HEK293 (cell line): ENCODE measurements around the gene SHLD2.
"Not testable (repeated sequence)": the region's sequence is repeated elsewhere in the genome, so short reads cannot be mapped to it uniquely, and the experiment has no call there.

Experiments used
- CTCF ChIA-PET: fragments of 350-600 bp; formaldehyde crosslinking; extraction: SDS; loops from one replicate; lab custom pipeline; 2021; ENCODE audit warnings: antibody characterized with exemption; lab: Yijun Ruan, JAX
- POLR2A ChIA-PET: fragments of 300-600 bp; formaldehyde crosslinking; extraction: SDS; loops from one replicate; lab custom pipeline; 2020; ENCODE audit warnings: antibody characterized with exemption, inconsistent platforms; lab: Yijun Ruan, JAX
- H3K27ac ChIP-seq: fragments of 200-500 bp; sonication (Bioruptor generic); 2 replicates; pipeline ENCODE4 v1.5.1; 2014; ENCODE audit warnings: low read depth, low read length, control low read depth, inconsistent platforms; ENCODE audit errors: extremely low read depth
- H3K36me3 ChIP-seq, 2 experiments: fragments of 200-500 bp in 1 of 2; sonication (Bioruptor generic) in 1 of 2; 1 replicate in 1 of 2; 2 replicates in 1 of 2; pipeline ENCODE4 v1.5.1; 2014 to 2017; ENCODE audit warnings: inconsistent platforms in 2 of 2, low read length in 2 of 2; ENCODE audit not compliant: control insufficient read depth in 2 of 2, insufficient read depth in 1 of 2
- H3K4me1 ChIP-seq: fragments of 200-500 bp; sonication (Bioruptor generic); 2 replicates; pipeline ENCODE4 v1.5.1; 2014; ENCODE audit warnings: mild to moderate bottlenecking, low read length, inconsistent platforms; ENCODE audit not compliant: control insufficient read depth, insufficient read depth
- H3K4me3 ChIP-seq: 2 replicates; pipeline ENCODE4 v1.5.1; 2011; ENCODE audit warnings: low read depth, mild to moderate bottlenecking, control low read depth, low read length, moderate library complexity
- H3K9me3 ChIP-seq: fragments of 200-500 bp; sonication (Bioruptor generic); 2 replicates; pipeline ENCODE4 v1.5.1; 2014; ENCODE audit warnings: low read depth, low read length, inconsistent platforms; ENCODE audit not compliant: control insufficient read depth, insufficient read depth
- TF ChIP-seq, protein P1 (sequence below): fragments of 450-650 bp; formaldehyde crosslinking; IDR thresholded peaks from 2 replicates; pipeline ENCODE4 v1.5.1; 2016; ENCODE audit warnings: missing biosample characterization, missing genetic modification characterization, low read depth

SHLD2 gene

GRCh38 chr10:87134440-87134839 lies 39.4 kb downstream of the SHLD2 start:
- H3K9me3 ChIP-seq, H3K36me3 ChIP-seq, POLR2A ChIA-PET, CTCF ChIA-PET, H3K4me1 ChIP-seq, H3K4me3 ChIP-seq, H3K27ac ChIP-seq: not testable (repeated sequence)

DNA sequence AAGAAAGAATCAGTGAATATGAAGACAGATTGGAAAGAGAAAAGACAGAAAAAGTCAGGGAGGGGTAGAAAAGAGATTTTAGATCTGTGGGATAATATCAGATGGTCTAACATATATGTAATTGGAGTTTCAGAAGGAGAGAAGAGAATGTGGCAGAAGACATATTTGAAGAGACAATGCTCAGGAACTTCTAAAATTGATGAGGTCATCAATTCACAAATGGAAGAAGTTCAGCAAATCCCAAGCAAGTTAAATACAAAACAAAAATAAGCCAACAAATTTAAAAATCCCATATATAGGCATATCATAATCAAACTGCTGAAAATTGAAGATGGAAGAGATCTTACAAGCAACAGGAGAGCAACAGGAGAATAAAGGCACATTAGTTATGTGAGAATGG lies 42.5 kb downstream of the SHLD2 start:
- H3K9me3 ChIP-seq, H3K4me1 ChIP-seq, CTCF ChIA-PET, H3K36me3 ChIP-seq, POLR2A ChIA-PET, H3K27ac ChIP-seq, H3K4me3 ChIP-seq: not testable (repeated sequence)
- TF ChIP-seq, protein P1, sequence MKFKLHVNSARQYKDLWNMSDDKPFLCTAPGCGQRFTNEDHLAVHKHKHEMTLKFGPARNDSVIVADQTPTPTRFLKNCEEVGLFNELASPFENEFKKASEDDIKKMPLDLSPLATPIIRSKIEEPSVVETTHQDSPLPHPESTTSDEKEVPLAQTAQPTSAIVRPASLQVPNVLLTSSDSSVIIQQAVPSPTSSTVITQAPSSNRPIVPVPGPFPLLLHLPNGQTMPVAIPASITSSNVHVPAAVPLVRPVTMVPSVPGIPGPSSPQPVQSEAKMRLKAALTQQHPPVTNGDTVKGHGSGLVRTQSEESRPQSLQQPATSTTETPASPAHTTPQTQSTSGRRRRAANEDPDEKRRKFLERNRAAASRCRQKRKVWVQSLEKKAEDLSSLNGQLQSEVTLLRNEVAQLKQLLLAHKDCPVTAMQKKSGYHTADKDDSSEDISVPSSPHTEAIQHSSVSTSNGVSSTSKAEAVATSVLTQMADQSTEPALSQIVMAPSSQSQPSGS (tag by site-specific recombination): 0 out of 2 replicates have a peak, but pooled peaks have one; percentile 24

DNA sequence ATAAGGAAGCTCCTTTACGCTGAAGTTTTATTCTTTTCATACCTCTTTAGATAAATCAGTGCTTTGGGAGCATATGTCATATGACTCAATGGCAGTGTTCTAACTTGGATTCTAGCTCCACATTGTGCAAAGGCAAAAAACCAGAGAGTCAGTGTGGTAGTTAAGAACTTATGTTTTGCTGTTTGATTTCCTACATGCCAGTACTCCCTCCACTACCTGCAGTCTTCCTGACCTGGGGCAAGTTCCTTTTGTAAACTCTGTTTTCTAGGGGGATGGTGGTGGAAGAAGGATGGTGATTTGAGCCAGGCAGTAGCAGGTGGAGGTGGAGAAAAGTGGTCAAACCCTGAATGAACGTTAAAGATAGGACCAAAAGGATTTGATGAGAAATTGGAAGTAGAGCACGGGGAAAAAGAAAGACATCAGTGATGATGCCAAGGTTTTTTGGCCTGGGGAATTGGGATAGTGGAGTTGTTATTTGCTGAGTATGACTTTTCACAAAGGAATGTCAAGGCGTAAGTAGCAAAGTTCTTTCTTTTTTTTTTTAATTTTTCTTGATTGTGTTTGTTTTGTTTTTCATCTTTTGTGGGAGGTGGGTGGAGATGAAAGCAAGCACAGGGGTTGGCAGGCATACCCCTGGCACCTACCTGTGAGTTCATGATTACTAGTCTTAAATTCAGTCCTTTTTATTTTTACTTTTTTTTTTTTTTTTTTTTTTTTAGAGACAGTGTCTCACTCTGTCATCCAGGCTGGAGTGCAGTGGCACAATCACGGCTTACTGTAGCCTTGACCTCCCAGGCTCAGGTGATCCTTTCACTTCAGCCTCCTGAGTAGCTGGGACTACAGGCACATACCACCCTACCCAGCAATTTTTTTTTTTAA lies 47.5 kb downstream of the SHLD2 start:
- H3K4me3 ChIP-seq, POLR2A ChIA-PET, CTCF ChIA-PET, H3K36me3 ChIP-seq, H3K9me3 ChIP-seq, H3K4me1 ChIP-seq, H3K27ac ChIP-seq: not testable (repeated sequence)

DNA sequence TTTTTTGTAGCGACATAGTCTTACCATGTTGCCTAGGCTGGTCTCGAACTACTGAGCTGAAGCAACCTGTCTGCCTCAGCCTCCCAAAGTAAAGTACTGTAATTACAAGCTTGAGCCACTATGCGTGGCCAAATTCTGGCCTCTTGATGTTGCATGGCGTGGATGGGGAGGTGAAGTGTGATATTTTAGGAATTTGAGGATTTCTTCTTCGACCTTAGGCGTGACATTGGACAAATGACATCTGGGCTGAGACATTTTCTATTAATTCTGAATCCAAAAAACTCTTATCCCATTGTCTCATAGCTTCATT lies 48.1 kb downstream of the SHLD2 start:
- H3K4me3 ChIP-seq, H3K9me3 ChIP-seq, POLR2A ChIA-PET, CTCF ChIA-PET, H3K36me3 ChIP-seq, H3K4me1 ChIP-seq, H3K27ac ChIP-seq: not testable (repeated sequence)

DNA sequence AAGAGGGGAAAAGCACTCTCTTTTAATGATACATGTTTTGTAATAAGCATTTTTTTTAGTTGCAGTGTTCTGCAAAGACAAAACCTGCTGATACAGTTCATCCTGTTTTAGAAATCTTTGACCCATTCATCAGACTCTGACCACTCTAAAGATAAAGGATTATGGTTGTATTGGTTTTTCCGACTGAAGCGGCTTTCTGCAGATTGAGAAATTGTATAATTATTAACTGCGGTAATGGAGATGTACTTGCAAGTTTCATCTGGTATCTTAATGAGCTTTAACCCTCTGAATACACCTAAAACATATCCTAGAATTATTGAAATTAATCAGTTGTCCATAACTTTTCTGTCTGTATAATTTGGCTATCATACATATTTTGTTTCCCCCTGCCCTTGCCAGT lies 50.6 kb downstream of the SHLD2 start:
- H3K9me3 ChIP-seq, H3K27ac ChIP-seq, H3K36me3 ChIP-seq, CTCF ChIA-PET, H3K4me1 ChIP-seq, H3K4me3 ChIP-seq, POLR2A ChIA-PET: not testable (repeated sequence)

- H3K4me1 ChIP-seq, H3K36me3 ChIP-seq, H3K4me3 ChIP-seq, H3K9me3 ChIP-seq, H3K27ac ChIP-seq, CTCF ChIA-PET, POLR2A ChIA-PET: not testable (repeated sequence)
These were observed 54.1 kb downstream of the SHLD2 start for GRCh38 chr10:87149020-87149609.

DNA sequence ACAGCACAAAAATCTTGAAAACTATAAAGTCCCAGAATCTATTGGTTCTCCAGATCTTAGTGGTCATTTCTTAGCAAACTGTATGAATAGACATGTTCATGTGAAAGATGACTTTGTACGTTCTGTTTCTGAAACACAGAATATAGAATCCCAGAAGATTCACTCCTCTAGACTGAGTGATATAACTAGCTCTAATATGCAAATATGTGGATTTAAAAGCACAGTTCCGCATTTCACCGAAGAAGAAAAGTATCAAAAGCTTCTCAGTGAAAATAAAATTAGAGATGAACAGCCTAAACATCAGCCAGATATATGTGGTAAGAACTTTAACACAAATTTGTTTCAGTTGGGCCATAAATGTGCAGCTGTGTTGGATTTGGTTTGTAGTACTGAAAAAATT lies 56.5 kb downstream of the SHLD2 start:
- H3K9me3 ChIP-seq, POLR2A ChIA-PET, H3K4me3 ChIP-seq, CTCF ChIA-PET, H3K36me3 ChIP-seq, H3K4me1 ChIP-seq, H3K27ac ChIP-seq: not testable (repeated sequence)

- CTCF ChIA-PET, H3K36me3 ChIP-seq, H3K9me3 ChIP-seq, H3K4me1 ChIP-seq, H3K27ac ChIP-seq, H3K4me3 ChIP-seq, POLR2A ChIA-PET: not testable (repeated sequence)
These were observed 61.8 kb downstream of the SHLD2 start for GRCh38 chr10:87156841-87157240.

DNA sequence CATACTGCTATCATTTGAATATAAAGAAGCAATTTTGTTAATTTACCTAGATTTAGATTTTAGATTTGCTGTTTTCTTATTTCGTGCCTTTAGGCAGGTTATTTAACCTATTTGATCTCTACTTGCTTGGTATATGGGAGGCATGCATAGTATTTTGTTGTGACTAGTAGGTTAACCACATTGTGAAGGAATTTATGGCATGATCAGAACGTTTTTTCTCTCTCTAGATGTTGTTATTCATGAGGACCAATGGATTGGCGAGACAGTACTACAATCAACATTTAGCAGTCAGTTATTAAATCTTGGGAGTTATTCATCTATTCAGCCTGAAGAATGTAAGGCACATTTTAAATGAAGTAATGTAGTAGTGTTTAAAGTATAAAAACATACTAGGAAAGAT lies 62.8 kb downstream of the SHLD2 start:
- H3K36me3 ChIP-seq, H3K9me3 ChIP-seq, H3K4me3 ChIP-seq, H3K4me1 ChIP-seq, H3K27ac ChIP-seq, POLR2A ChIA-PET, CTCF ChIA-PET: not testable (repeated sequence)

DNA sequence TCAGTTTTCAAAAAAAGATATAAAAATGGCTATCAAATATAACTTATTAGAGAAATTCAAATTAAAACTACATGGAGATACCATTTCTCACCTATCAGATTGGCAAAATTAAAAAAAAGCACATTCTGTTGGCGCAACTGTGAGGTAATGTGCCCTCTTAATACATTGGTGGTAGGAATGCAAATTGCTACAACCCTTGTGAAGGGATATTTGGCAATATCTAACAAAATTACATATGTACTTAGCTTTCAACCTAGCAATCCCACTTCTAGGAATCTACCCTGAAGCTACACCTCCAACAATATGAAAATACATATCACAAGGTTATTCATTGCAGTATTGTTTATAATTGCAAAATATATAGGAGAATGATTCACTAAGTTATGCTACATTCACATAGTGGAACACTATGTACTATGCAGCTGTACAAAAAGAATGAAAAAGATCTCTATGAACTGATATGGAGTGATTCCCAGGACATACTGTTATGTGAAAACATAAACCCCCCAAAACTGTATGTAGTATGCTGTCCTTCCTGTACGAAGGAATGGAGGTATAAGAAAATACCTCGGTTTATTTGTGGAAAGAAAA lies 67.8 kb downstream of the SHLD2 start:
- H3K36me3 ChIP-seq, POLR2A ChIA-PET, H3K4me3 ChIP-seq, H3K9me3 ChIP-seq, H3K4me1 ChIP-seq, CTCF ChIA-PET, H3K27ac ChIP-seq: not testable (repeated sequence)
